Neutrophil (primary cell): Measurements from ENCODE around the gene ACYP2.

Experiments
- H3K27ac ChIP-seq: fragments of 200-600 bp; sonication (generic); 2 replicates; pipeline ENCODE4 v1.5.1; 2016; ENCODE audit warnings: mild to moderate bottlenecking, moderate library complexity
- H3K27me3 ChIP-seq: fragments of 200-600 bp; sonication (generic); 2 replicates; pipeline ENCODE4 v1.6.0; 2016; ENCODE audit warnings: mild to moderate bottlenecking
- H3K36me3 ChIP-seq: fragments of 200-600 bp; sonication (generic); 2 replicates; pipeline ENCODE4 v1.5.1; 2017
- H3K4me1 ChIP-seq, 2 experiments: fragments of 200-600 bp in 1 of 2; sonication (generic) in 1 of 2; 1 replicate in 1 of 2; 2 replicates in 1 of 2; pipeline versions ENCODE4 v1.5.1 to v1.6.1; 2013 to 2016; ENCODE audit warnings: low read depth in 1 of 2, low read length in 1 of 2, mild to moderate bottlenecking in 1 of 2, moderate library complexity in 1 of 2; ENCODE audit not compliant: control insufficient read depth in 1 of 2, insufficient read depth in 1 of 2
- H3K4me3 ChIP-seq, 2 experiments: fragments of 200-600 bp in 1 of 2; sonication (generic) in 1 of 2; 1 replicate in 1 of 2; 2 replicates in 1 of 2; pipeline ENCODE4 v1.5.1; 2013 to 2016; ENCODE audit warnings: low read depth in 1 of 2, low read length in 1 of 2, mild to moderate bottlenecking in 1 of 2, moderate library complexity in 1 of 2
- H3K9me3 ChIP-seq: fragments of 200-600 bp; sonication (generic); 2 replicates; pipeline ENCODE4 v1.5.1; 2016
- CTCF ChIP-seq: fragments of 200-600 bp; sonication (generic); IDR thresholded peaks from 2 replicates; pipeline ENCODE4 v1.5.1; 2016; ENCODE audit warnings: antibody characterized with exemption

Gene ACYP2

GRCh38 chr2:54336136-54336976 lies 220.9 kb downstream of the ACYP2 start:
- Histone ChIP-seq H3K27me3 (peaks cover 26% of the 10 kb centered on the region), H3K27ac (no peak overlapping the region), H3K4me3 (no peak overlapping the region), H3K36me3 (no peaks in the 10 kb centered on the region), H3K9me3 (no peaks in the 10 kb centered on the region), H3K4me1 (no peaks in the 10 kb centered on the region)
- TF ChIP-seq CTCF: no peak

- peaks cover 24% of the 10 kb centered on the region for H3K27me3 ChIP-seq
- H3K4me3 ChIP-seq: no peak overlapping the region
- no peaks in the 10 kb centered on the region for H3K36me3 ChIP-seq
- no peaks in the 10 kb centered on the region for H3K9me3 ChIP-seq
- no peak for TF ChIP-seq CTCF
- H3K27ac ChIP-seq: no peak overlapping the region
- no peaks in the 10 kb centered on the region for H3K4me1 ChIP-seq
Measured at GRCh38 chr2:54336977-54337255, 221.5 kb downstream of the ACYP2 start.

GRCh38 chr2:54341656-54342055 lies 226.2 kb downstream of the ACYP2 start:
- Histone ChIP-seq H3K27me3 (peaks cover 16% of the 10 kb centered on the region), H3K4me1 (no peaks in the 10 kb centered on the region), H3K9me3 (no peaks in the 10 kb centered on the region), H3K27ac (no peak overlapping the region), H3K36me3 (no peaks in the 10 kb centered on the region), H3K4me3 (no peak overlapping the region)
- no peak for TF ChIP-seq CTCF

- TF ChIP-seq CTCF: no peak
- Histone ChIP-seq H3K27ac (no peak overlapping the region), H3K4me1 (no peaks in the 10 kb centered on the region), H3K27me3 (peaks cover 16% of the 10 kb centered on the region), H3K9me3 (no peaks in the 10 kb centered on the region), H3K4me3 (no peak overlapping the region), H3K36me3 (no peaks in the 10 kb centered on the region)
Measured at GRCh38 chr2:54342603-54343002, 227.2 kb downstream of the ACYP2 start.

- Histone ChIP-seq H3K4me3 (no peak overlapping the region), H3K27me3 (peaks cover 8% of the 10 kb centered on the region), H3K27ac (no peak overlapping the region), H3K4me1 (no peaks in the 10 kb centered on the region), H3K9me3 (no peaks in the 10 kb centered on the region), H3K36me3 (no peaks in the 10 kb centered on the region)
- TF ChIP-seq CTCF: no peak
Measured at GRCh38 chr2:54347622-54348021, 232.2 kb downstream of the ACYP2 start.
